ENCODE measurements around the gene KLK4. TPM values are rescaled to one million over a fixed set of nuclear protein-coding genes. Genes with fewer than 3 reads are reported as not detected.
A peak's percentile ranks its signal among the peaks of the same experiment; 100 is the strongest.

The KLK4 gene
- total and polyA plus RNA-seq, 2 of the 4 experiments (the other 2 are of a cell fraction): not detected

GRCh38 chr19:50925734-50926133 is 14.5 kb upstream of the KLK4 start:
- no peak overlapping the region for H3K18ac ChIP-seq (ENCODE audit: low read depth, low read length)
- no peak overlapping the region for H2BK120ac ChIP-seq (ENCODE audit: low read depth, low read length)
- H2AK9ac ChIP-seq (replicated peaks; ENCODE audit: low read depth, low read length, poor library complexity): no peak overlapping the region
- H3K9me1 ChIP-seq (ENCODE audit: insufficient read depth, low read length): no peaks in the 10 kb centered on the region
- no peak overlapping the region for H3K4me2 ChIP-seq (ENCODE audit: low read depth, low read length)
- H2AFZ ChIP-seq (replicated peaks; ENCODE audit: low read length, poor library complexity): no peak overlapping the region
- H3K4ac ChIP-seq (ENCODE audit: low read depth, low read length): no peak overlapping the region
- WGBS, 2 experiments (ENCODE audit: extremely low coverage in 2 of 2, insufficient read length in 1 of 2): no CpG with 5 or more reads among the region's 2 CpGs
- H3K27ac ChIP-seq (ENCODE audit: insufficient read depth, low read length): no peak overlapping the region
- no peak overlapping the region for H2AK5ac ChIP-seq (ENCODE audit: low read depth, low read length)
- TF ChIP-seq RCOR1 (IDR thresholded peaks at IDR 0.05; ENCODE audit: insufficient replicate concordance, low read length) (no peak), CEBPB (IDR thresholded peaks at IDR 0.05; ENCODE audit: low read depth, low read length) (peak; percentile 75)
- intact Hi-C loops (cut with micrococcal nuclease): loop anchor here (10.0 kb wide), 1 partner anchor 121 kb away; no protein-coding TSS in a partner anchor
- no peaks in the 10 kb centered on the region for H3K4me1 ChIP-seq (ENCODE audit: control insufficient read depth, insufficient read depth, low read length)
- POLR2A ChIA-PET (ENCODE audit: unreplicated experiment): no interaction called here
- no TSS peak for BruUV-seq (replicated peaks)
- H4K91ac ChIP-seq (ENCODE audit: insufficient read depth, low read depth, low read length): no peak overlapping the region
- dilution Hi-C loops (cut with HindIII; ENCODE audit: low sequenced_read_pairs, unreplicated experiment): no loop called here
- H3K9me3 ChIP-seq (ENCODE audit: control insufficient read depth, insufficient read depth, low read length): no peaks in the 10 kb centered on the region
- no peak overlapping the region for H3K56ac ChIP-seq (ENCODE audit: extremely low read depth, insufficient read depth, low read length)
- no peaks in the 10 kb centered on the region for H4K20me1 ChIP-seq (ENCODE audit: insufficient read depth, low read length)
- no peak overlapping the region for H3K14ac ChIP-seq (replicated peaks; ENCODE audit: low read depth, low read length)
- no peaks in the 10 kb centered on the region for H3K36me3 ChIP-seq (ENCODE audit: control insufficient read depth, insufficient read depth, low read length)
- no peak overlapping the region for H4K5ac ChIP-seq (ENCODE audit: low read depth, low read length)
- H2BK20ac ChIP-seq (ENCODE audit: low read depth, low read length): no peak overlapping the region
- in situ Hi-C loops (cut with MboI; ENCODE audit: low sequenced_read_pairs): loop anchor here (10.0 kb wide), 1 partner anchor 561 kb away; the partner anchor contains the start of gene NAPSA
- H3K4me3 ChIP-seq (ENCODE audit: insufficient read depth, low read depth, low read length): no peak overlapping the region
- no peak overlapping the region for H2BK5ac ChIP-seq (ENCODE audit: low read depth, low read length, poor library complexity, severe bottlenecking)
- no peaks in the 10 kb centered on the region for H3K27me3 ChIP-seq (ENCODE audit: control insufficient read depth, insufficient read depth, low read length)
- no peak overlapping the region for H2BK15ac ChIP-seq (ENCODE audit: low read depth, low read length)
- H3K79me1 ChIP-seq (ENCODE audit: low read depth in 1 of 2, low read length in 2 of 2): no peaks in the 10 kb centered on the region
- H3K23ac ChIP-seq (ENCODE audit: low read depth, low read length): no peak overlapping the region
- no peak overlapping the region for H4K8ac ChIP-seq (ENCODE audit: low read depth in 2 of 2, low read length in 2 of 2)
- DNase-seq: no peak
- H3K9ac ChIP-seq (ENCODE audit: low read depth, low read length): no peak overlapping the region
- ATAC-seq (ENCODE audit: low read depth): no peak
- CTCF ChIA-PET: no interaction called here

Data from IMR-90 (cell line).